ENCODE results near the gene SFMBT1.

SFMBT1 gene

GRCh38 chr3:52920841-52921240, 125.0 kb downstream of the SFMBT1 start:
- no peak for DNase-seq (ENCODE audit: low read depth)

GRCh38 chr3:52917044-52917443, 128.8 kb downstream of the SFMBT1 start:
- DNase-seq (ENCODE audit: low read depth): no peak

GRCh38 chr3:52915294-52915693, 130.6 kb downstream of the SFMBT1 start:
- no peak for DNase-seq (ENCODE audit: low read depth)

- no peak for DNase-seq (ENCODE audit: low read depth)
Measured at GRCh38 chr3:52912885-52913731, 132.8 kb downstream of the SFMBT1 start.

- no peak for DNase-seq (ENCODE audit: low read depth)
Measured at GRCh38 chr3:52910823-52911222, 135.1 kb downstream of the SFMBT1 start.

- DNase-seq (ENCODE audit: low read depth): no peak
Measured at GRCh38 chr3:52907497-52907896, 138.4 kb downstream of the SFMBT1 start.

GRCh38 chr3:52904552-52904951, 141.3 kb downstream of the SFMBT1 start:
- no peak for DNase-seq (ENCODE audit: low read depth)

GRCh38 chr3:52904000-52904399, 141.9 kb downstream of the SFMBT1 start:
- no peak for DNase-seq (ENCODE audit: low read depth)

- DNase-seq (ENCODE audit: low read depth): peak; percentile 62
Measured at GRCh38 chr3:52897130-52898122, 148.4 kb downstream of the SFMBT1 start, which contains the start of gene STIMATE. STIMATE (minus strand) TSS chr3:52897548; CDS start chr3:52897450, 98 bp downstream.

GRCh38 chr3:52896613-52897012, 149.3 kb downstream of the SFMBT1 start:
- no peak for DNase-seq (ENCODE audit: low read depth)

GRCh38 chr3:52896151-52896550, 149.7 kb downstream of the SFMBT1 start:
- DNase-seq (ENCODE audit: low read depth): no peak

GRCh38 chr3:52895418-52895817, 150.5 kb downstream of the SFMBT1 start:
- DNase-seq (ENCODE audit: low read depth): no peak

GRCh38 chr3:52894756-52895155, 151.1 kb downstream of the SFMBT1 start:
- DNase-seq (ENCODE audit: low read depth): no peak

GRCh38 chr3:52893723-52894122, 152.2 kb downstream of the SFMBT1 start:
- no peak for DNase-seq (ENCODE audit: low read depth)

GRCh38 chr3:52892625-52893311, 153.1 kb downstream of the SFMBT1 start:
- DNase-seq (ENCODE audit: low read depth): peak; percentile 25

- no peak for DNase-seq (ENCODE audit: low read depth)
Measured at GRCh38 chr3:52892290-52892624, 153.6 kb downstream of the SFMBT1 start.

- DNase-seq (ENCODE audit: low read depth): peak; percentile 86
Measured at GRCh38 chr3:52891615-52892081, 154.2 kb downstream of the SFMBT1 start.

- DNase-seq (ENCODE audit: low read depth): no peak
Measured at GRCh38 chr3:52891164-52891563, 154.7 kb downstream of the SFMBT1 start.

GRCh38 chr3:52890735-52891134, 155.1 kb downstream of the SFMBT1 start:
- no peak for DNase-seq (ENCODE audit: low read depth)

- no peak for DNase-seq (ENCODE audit: low read depth)
Measured at GRCh38 chr3:52889901-52890300, 156.0 kb downstream of the SFMBT1 start.

GRCh38 chr3:52887166-52887565, 158.7 kb downstream of the SFMBT1 start:
- DNase-seq (ENCODE audit: low read depth): no peak

All from amniotic epithelial cell (primary cell).